ENCODE measurements around the gene LCE1A.

- TF ChIP-seq CTCF (IDR thresholded peaks at IDR 0.05) (no peak), POLR2A (IDR thresholded peaks at IDR 0.05) (no peak)
Measured at GRCh38 chr1:152858062-152858461, 30.8 kb downstream of the LCE1A start.
